Measurements from ENCODE around the gene KRTAP10-10.
"Not testable (repeated sequence)": the region's sequence is repeated elsewhere in the genome, so short reads cannot be mapped to it uniquely, and the experiment has no call there.

The KRTAP10-10 gene

GRCh38 chr21:44623575-44623974, 13.6 kb upstream of the KRTAP10-10 start:
- FAIRE-seq (no peak), DNase-seq (ENCODE audit: low spot score) (no peak)

DNA sequence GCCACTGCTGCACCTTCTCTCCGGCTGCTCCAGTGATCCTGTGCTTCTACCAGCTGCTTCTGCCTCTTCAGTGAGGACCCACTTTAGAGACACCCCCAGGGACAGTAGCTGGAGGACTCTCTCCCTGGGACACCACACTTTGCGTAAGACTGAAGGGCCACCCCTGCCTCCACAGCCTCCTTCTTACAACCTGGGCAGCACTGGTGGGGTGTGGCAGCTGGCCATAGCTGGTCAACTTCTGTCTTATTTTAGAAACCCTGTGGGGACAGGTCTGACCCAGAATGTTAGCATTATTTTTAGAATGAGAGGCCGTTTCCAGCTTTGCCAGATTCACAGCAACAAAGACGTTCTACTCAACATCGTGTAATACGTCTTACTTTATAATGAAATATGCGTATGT, 11.4 kb upstream of the KRTAP10-10 start:
- FAIRE-seq (no peak), DNase-seq (ENCODE audit: low spot score) (no peak)

- FAIRE-seq: no peak
- DNase-seq (ENCODE audit: low spot score): no peak
Observed at GRCh38 chr21:44626262-44626661, 10.9 kb upstream of the KRTAP10-10 start.

DNA sequence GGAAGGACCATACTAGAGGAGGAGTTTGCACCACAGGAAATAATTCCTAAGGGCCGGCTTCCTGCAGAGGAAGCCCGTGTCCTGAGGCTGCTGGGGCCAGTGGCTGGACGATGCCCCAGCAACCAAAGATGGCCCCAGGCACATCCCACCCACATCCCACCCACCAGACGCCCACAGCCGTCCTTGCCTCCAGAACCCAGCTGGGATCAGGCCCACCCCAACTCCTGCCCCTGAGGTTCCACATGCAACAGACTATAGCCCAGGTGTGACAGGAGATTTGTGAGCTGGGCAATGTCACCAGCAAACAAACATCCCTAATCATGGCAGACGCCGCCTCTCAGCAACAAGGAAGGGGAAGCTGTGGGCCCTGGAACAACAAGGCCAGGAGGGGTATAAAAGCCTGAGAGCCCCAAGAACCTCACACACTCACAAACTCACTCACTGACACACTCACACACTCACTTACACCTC, 10.4 kb upstream of the KRTAP10-10 start, which contains the start of gene KRTAP10-9:
Gene KRTAP10-9 (plus strand): TSS at position 421 of the 471 bp plus-strand sequence. CDS start 79 bp downstream, outside the sequence.
- FAIRE-seq: no peak
- no peak for DNase-seq (ENCODE audit: low spot score)

DNA sequence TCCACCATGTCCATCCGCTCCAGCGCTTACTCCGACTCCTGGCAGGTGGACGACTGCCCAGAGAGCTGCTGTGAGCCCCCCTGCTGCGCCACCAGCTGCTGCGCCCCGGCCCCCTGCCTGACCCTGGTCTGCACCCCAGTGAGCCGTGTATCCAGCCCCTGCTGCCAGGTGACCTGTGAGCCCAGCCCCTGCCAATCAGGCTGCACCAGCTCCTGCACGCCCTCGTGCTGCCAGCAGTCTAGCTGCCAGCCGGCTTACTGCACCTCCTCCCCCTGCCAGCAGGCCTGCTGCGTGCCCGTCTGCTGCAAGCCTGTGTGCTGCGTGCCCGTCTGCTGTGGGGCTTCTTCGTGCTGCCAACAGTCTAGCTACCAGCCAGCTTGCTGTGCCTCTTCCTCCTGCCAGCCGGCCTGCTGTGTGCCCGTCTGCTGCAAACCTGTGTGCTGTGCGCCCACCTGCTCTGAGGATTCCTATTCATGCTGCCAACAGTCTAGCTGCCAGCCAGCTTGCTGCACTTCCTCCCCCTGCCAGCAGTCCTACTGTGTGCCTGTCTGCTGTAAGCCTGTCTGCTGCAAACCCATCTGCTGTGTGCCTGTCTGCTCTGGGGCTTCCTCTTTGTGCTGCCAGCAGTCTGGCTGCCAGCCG, 9.9 kb upstream of the KRTAP10-10 start:
- not testable (repeated sequence) for DNase-seq (ENCODE audit: low spot score); FAIRE-seq

DNA sequence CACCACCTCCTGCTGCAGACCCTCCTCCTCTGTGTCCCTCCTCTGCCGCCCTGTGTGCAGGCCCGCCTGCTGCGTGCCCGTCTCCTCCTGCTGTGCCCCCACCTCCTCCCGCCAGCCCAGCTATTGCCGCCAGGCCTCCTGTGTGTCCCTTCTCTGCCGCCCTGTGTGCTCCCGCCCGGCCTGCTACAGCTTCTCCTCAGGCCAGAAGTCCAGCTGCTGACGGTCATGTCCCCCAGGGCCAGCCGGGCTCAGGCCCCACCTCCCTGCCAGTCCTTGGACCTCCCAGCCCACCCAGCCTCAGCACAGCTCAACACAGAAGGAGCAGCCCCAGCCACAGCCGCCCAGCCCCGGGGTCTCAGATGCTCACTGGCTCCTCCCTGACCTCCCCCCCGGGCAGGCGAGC, 9.3 kb upstream of the KRTAP10-10 start:
- DNase-seq (ENCODE audit: low spot score); FAIRE-seq: not testable (repeated sequence)

GRCh38 chr21:44628707-44629391, 8.3 kb upstream of the KRTAP10-10 start:
- DNase-seq (ENCODE audit: low spot score) (no peak), FAIRE-seq (no peak)

- FAIRE-seq: no peak
- no peak for DNase-seq (ENCODE audit: low spot score)
Observed at GRCh38 chr21:44630440-44630839, 6.7 kb upstream of the KRTAP10-10 start.

DNA sequence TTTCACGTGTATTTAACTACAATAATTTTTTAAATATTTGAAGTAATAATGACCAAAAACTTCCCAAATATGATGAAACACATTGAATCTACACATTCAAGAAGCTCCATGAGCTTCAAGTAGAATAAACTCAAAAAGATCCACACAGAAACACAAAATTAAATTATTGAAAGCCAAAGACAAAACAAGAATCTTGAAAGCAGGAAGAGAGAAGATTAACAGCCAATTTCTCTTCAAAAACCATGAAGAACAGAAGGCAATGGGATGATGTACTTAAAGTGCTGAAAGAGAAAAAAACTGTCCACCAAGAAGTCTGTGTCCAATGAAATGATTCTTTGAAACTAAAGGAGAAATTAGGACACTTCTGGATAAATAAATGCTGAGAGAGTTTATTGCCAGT, 5.1 kb upstream of the KRTAP10-10 start:
- FAIRE-seq: no peak

GRCh38 chr21:44636209-44637017, 743 bp upstream of the KRTAP10-10 start:
- DNase-seq (ENCODE audit: low spot score) (no peak), FAIRE-seq (no peak)

More for the DNA sequence above, 5.1 kb upstream of the KRTAP10-10 start:
- DNase-seq (ENCODE audit: low spot score): no peak

- FAIRE-seq: peak; percentile 52
- DNase-seq (ENCODE audit: low spot score): not testable (repeated sequence)
Observed at GRCh38 chr21:44637851-44638348, 744 bp downstream of the KRTAP10-10 start.

DNA sequence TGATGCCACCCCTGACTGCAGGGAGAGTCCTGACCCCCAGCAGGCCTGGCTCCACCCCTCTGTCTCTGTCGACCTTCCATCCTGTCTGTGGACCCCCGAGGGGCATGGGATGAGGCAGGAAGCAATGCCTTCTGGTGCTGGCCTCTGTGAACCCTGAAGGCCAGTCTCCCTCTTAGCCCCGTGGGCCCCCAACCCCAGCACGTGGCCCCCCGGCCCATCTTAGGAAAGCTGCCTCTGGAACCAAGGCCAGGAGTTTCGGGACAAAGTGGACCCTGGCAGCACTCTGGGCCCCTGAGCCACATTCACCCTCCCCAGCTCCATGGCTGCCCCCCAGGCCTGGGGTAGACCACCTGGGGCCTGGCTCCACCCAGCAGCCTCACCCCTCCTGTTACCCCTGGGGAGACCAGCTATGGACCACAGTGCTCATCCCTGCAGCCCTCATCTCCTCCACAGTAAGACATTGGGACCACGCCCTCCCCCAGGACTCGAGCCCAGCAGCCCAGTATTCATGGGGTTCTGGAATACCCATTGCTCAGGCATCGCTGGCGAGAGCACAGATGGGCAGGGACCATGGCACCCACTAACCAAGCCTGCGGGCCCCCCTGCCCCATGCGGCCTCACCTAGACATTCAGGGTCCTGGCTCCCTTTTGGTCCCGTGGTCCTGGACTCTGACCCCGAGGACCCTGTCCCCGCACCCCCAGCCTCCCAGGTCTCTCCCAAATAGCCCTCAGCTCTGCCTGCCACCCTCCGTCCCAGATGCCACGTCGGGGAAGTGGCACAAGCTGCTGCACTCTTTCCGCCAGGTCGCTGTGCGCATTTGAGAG, 1.6 kb downstream of the KRTAP10-10 start:
- FAIRE-seq: peak; percentile 44
- not testable (repeated sequence) for DNase-seq (ENCODE audit: low spot score)

DNA sequence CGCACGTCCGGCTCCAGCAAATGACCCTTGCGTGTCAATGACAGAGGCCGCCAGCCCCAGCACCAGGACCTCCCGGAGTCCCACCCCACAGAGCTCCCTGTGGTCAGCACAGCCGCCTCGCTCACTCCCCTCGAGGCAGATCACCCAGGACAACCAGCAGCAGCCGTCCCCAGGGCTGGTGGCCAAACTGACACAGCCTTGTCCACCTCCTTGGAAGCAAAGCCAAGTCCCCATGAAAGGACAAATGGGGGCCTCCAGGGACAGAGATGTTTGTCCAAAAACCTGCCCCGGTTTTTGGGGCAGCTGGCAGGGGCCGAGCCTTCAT, 2.1 kb downstream of the KRTAP10-10 start:
- FAIRE-seq (no peak), DNase-seq (ENCODE audit: low spot score) (no peak)

- FAIRE-seq (no peak), DNase-seq (ENCODE audit: low spot score) (no peak)
Observed at GRCh38 chr21:44640761-44641160, 3.6 kb downstream of the KRTAP10-10 start.

GRCh38 chr21:44643741-44644310, 6.7 kb downstream of the KRTAP10-10 start:
- FAIRE-seq: no peak
- no peak for DNase-seq (ENCODE audit: low spot score)

- no peak for FAIRE-seq
- no peak for DNase-seq (ENCODE audit: low spot score)
Observed at GRCh38 chr21:44644878-44645277, 7.7 kb downstream of the KRTAP10-10 start.

DNA sequence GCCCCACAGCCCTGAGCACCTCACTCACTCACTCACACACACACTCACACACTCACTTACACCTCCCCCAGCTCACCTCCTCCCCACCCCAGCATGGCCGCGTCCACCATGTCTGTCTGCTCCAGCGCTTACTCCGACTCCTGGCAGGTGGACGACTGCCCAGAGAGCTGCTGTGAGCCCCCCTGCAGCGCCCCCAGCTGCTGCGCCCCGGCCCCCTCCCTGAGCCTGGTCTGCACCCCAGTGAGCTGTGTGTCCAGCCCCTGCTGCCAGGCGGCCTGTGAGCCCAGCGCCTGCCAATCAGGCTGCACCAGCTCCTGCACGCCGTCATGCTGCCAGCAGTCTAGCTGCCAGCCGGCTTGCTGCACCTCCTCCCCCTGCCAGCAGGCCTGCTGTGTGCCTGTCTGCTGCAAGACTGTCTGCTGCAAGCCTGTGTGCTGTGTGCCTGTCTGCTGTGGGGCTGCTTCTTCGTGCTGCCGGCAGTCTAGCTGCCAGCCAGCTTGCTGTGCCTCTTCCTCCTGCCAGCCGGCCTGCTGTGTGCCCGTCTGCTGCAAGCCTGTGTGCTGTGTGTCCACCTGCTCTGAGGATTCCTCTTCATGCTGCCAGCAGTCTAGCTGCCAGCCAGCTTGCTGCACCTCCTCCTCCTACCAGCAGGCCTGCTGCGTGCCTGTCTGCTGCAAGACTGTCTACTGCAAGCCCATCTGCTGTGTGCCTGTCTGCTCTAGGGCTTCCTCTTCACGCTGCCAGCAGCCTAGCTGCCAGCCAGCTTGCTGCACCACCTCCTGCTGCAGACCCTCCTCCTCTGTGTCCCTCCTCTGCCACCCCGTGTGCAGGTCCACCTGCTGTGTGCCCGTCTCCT, 9.4 kb downstream of the KRTAP10-10 start, which contains the start of gene KRTAP10-11:
Gene KRTAP10-11 (plus strand): TSS at position 49 of the 856 bp plus-strand sequence. CDS start 45 bp downstream, at position 94.
- not testable (repeated sequence) for DNase-seq (ENCODE audit: low spot score)
- peak; percentile 52 for FAIRE-seq

- FAIRE-seq: no peak
Observed at GRCh38 chr21:44647222-44647552, 10.0 kb downstream of the KRTAP10-10 start.

GRCh38 chr21:44648557-44649311, 11.6 kb downstream of the KRTAP10-10 start:
- FAIRE-seq (no peak), DNase-seq (ENCODE audit: low spot score) (no peak)

More at GRCh38 chr21:44647222-44647552, 10.0 kb downstream of the KRTAP10-10 start:
- DNase-seq (ENCODE audit: low spot score): no peak

Measured in urothelium cell line (cell line).